Aorta (tissue), 5 donors: Measurements from ENCODE around the gene ADAMTSL1. TPM values are rescaled to one million over a fixed set of nuclear protein-coding genes. Genes with fewer than 3 reads are reported as not detected.

Experiments
- ATAC-seq: fragments of 200-7000 bp; cut with Tn5 transposase; one replicate; pipeline ENCODE4 v1.9.1; 2022; ENCODE audit warnings: moderate library complexity; ENCODE audit not compliant: low FRiP score
- DNase-seq, 2 donors: peaks; one replicate each; pipeline ENCODE4 v3.0.0-alpha.2; 2020
- H3K27ac ChIP-seq, 2 donors: one replicate each; pipeline ENCODE4 v1.5.1; 2013; ENCODE audit warnings: low read length in 2 of 2, mild to moderate bottlenecking in 2 of 2, moderate library complexity in 2 of 2, control low read depth in 1 of 2, inconsistent platforms in 1 of 2, low read depth in 1 of 2
- H3K27me3 ChIP-seq, 2 donors: one replicate each; pipeline ENCODE4 v1.6.1; 2013; ENCODE audit warnings: control low read depth in 1 of 2, low read length in 1 of 2, mild to moderate bottlenecking in 1 of 2, moderate library complexity in 1 of 2; ENCODE audit not compliant: insufficient read depth in 2 of 2, control insufficient read depth in 1 of 2
- H3K36me3 ChIP-seq, 2 donors: one replicate each; pipeline ENCODE4 v1.6.1; 2013; ENCODE audit warnings: control low read depth in 1 of 2, low read length in 1 of 2, mild to moderate bottlenecking in 1 of 2; ENCODE audit not compliant: insufficient read depth in 2 of 2, control insufficient read depth in 1 of 2
- H3K4me1 ChIP-seq, 2 donors: one replicate each; pipeline ENCODE4 v1.6.1; 2013; ENCODE audit warnings: low read length in 2 of 2, control low read depth in 1 of 2, mild to moderate bottlenecking in 1 of 2, moderate library complexity in 1 of 2; ENCODE audit not compliant: insufficient read depth in 2 of 2, control insufficient read depth in 1 of 2
- H3K4me3 ChIP-seq, 2 donors: one replicate each; pipeline ENCODE4 v1.5.1; 2013; ENCODE audit warnings: low read length in 2 of 2, control low read depth in 1 of 2, mild to moderate bottlenecking in 1 of 2
- H3K9me3 ChIP-seq: one replicate; pipeline ENCODE4 v1.6.1; 2013; ENCODE audit warnings: mild to moderate bottlenecking, low read length; ENCODE audit not compliant: control insufficient read depth
- WGBS, 2 donors: extraction: QIAGEN DNeasy Blood & Tissue Kit; methylation state at CpG; one replicate each; pipeline ENCODE4 v1.1.7; 2013; 5-methylcytosine and 5-hydroxymethylcytosine counted together
- intact Hi-C, 2 donors: fragments of 100-400 bp; cut with DNase I; formaldehyde crosslinking; loops; one replicate each; pipeline versions ENCODE4 v1.14.2 to v1.15.0; 2022
- polyA plus RNA-seq, 2 donors: library from polyadenylated mRNA; stranded (reverse); fragments of 200-250 nt; gene quantifications; one replicate each; pipeline ENCODE4 v1.2.3, GENCODE V29; 2013
- total RNA-seq, 2 donors: library from RNA; stranded (reverse); fragmentation: NEBNext Ultra II Directional; extraction: Animal tissue kit (Norgen Biotek cat#: 25700); gene quantifications; one replicate each; pipeline ENCODE4 v1.2.1, GENCODE V29; 2021
- donor health status: healthy with polysubstance abuse.
- donor health status: Bipolar disorder and iron deficiency.
- donor health status: DM: no; HTN: no; CAD: no.
- donor health status: DM: no; HTN: no; CAD: no.
- donor health status: DM: yes; HTN: yes; CAD: no.

The ADAMTSL1 gene
- total and polyA plus RNA-seq, 4 donors: 6.6 to 54.2 (median 30.0) TPM

GRCh38 chr9:18887546-18887945 is 413.6 kb downstream of the ADAMTSL1 start:
- ATAC-seq (no peak), DNase-seq (no peak)
- Histone ChIP-seq H3K36me3 (peaks cover 8 to 9% of the 10 kb centered on the region in 2 donors), H3K4me1 (no peaks in the 10 kb centered on the region), H3K9me3 (peaks cover 2% of the 10 kb centered on the region), H3K4me3 (no peak overlapping the region), H3K27ac (no peak overlapping the region), H3K27me3 (no peaks in the 10 kb centered on the region)
- WGBS, 2 donors: 95 to 100% methylated on average over 1 of the region's 1 CpG
- intact Hi-C loops: no loop called here

- H3K4me3 ChIP-seq: no peak overlapping the region
- H3K4me1 ChIP-seq: no peaks in the 10 kb centered on the region
- H3K9me3 ChIP-seq: no peaks in the 10 kb centered on the region
- no peak for DNase-seq
- no peak overlapping the region for H3K27ac ChIP-seq
- peaks cover 9 to 10% of the 10 kb centered on the region in 2 donors for H3K36me3 ChIP-seq
- H3K27me3 ChIP-seq: no peaks in the 10 kb centered on the region
- WGBS, 2 donors: 95 to 100% methylated on average over 1 of the region's 1 CpG
- intact Hi-C loops: no loop called here
- ATAC-seq: no peak
These were observed 414.3 kb downstream of the ADAMTSL1 start for GRCh38 chr9:18888290-18888689.

GRCh38 chr9:18889550-18889949 is 415.6 kb downstream of the ADAMTSL1 start:
- H3K4me1 ChIP-seq: no peaks in the 10 kb centered on the region
- H3K27ac ChIP-seq: no peak overlapping the region
- intact Hi-C loops: no loop called here
- ATAC-seq: no peak
- H3K9me3 ChIP-seq: no peaks in the 10 kb centered on the region
- WGBS, 2 donors: 95 to 96% methylated on average over 12 of the region's 12 CpGs
- no peaks in the 10 kb centered on the region for H3K27me3 ChIP-seq
- peaks cover 9 to 10% of the 10 kb centered on the region in 2 donors for H3K36me3 ChIP-seq
- DNase-seq: no peak
- no peak overlapping the region for H3K4me3 ChIP-seq

GRCh38 chr9:18890372-18890771 is 416.4 kb downstream of the ADAMTSL1 start:
- 40 to 60% methylated on average over 4 of the region's 4 CpGs for WGBS, 2 donors
- H3K27me3 ChIP-seq: no peaks in the 10 kb centered on the region
- H3K4me3 ChIP-seq: no peak overlapping the region
- H3K4me1 ChIP-seq: no peaks in the 10 kb centered on the region
- intact Hi-C loops: no loop called here
- no peak for ATAC-seq
- H3K36me3 ChIP-seq: peaks cover 9 to 10% of the 10 kb centered on the region in 2 donors
- no peaks in the 10 kb centered on the region for H3K9me3 ChIP-seq
- no peak for DNase-seq
- no peak overlapping the region for H3K27ac ChIP-seq

- H3K4me1 ChIP-seq: no peaks in the 10 kb centered on the region
- WGBS, 2 donors: 92 to 93% methylated on average over 5 of the region's 5 CpGs
- peaks cover 9 to 10% of the 10 kb centered on the region in 2 donors for H3K36me3 ChIP-seq
- intact Hi-C loops: no loop called here
- H3K27ac ChIP-seq: no peak overlapping the region
- no peaks in the 10 kb centered on the region for H3K27me3 ChIP-seq
- no peak for DNase-seq
- H3K4me3 ChIP-seq: no peak overlapping the region
- H3K9me3 ChIP-seq: peaks cover 4% of the 10 kb centered on the region
- no peak for ATAC-seq
These were observed 418.2 kb downstream of the ADAMTSL1 start for GRCh38 chr9:18891946-18892670.

GRCh38 chr9:18893046-18893445 is 419.1 kb downstream of the ADAMTSL1 start:
- no peak overlapping the region for H3K4me3 ChIP-seq
- no peaks in the 10 kb centered on the region for H3K4me1 ChIP-seq
- intact Hi-C loops: no loop called here
- H3K36me3 ChIP-seq: peaks cover 9 to 10% of the 10 kb centered on the region in 2 donors
- ATAC-seq: no peak
- no peaks in the 10 kb centered on the region for H3K27me3 ChIP-seq
- H3K27ac ChIP-seq: no peak overlapping the region
- WGBS, 2 donors: 72 to 87% methylated on average over 4 of the region's 4 CpGs
- peaks cover 4% of the 10 kb centered on the region for H3K9me3 ChIP-seq
- DNase-seq: no peak

GRCh38 chr9:18893491-18893890 is 419.5 kb downstream of the ADAMTSL1 start:
- 94 to 97% methylated on average over 1 of the region's 1 CpG for WGBS, 2 donors

GRCh38 chr9:18896004-18896403 is 422.1 kb downstream of the ADAMTSL1 start:
- Histone ChIP-seq H3K4me3 (no peak overlapping the region), H3K4me1 (no peaks in the 10 kb centered on the region), H3K9me3 (peaks cover 4% of the 10 kb centered on the region), H3K27ac (no peak overlapping the region), H3K27me3 (no peaks in the 10 kb centered on the region), H3K36me3 (peaks cover 0 to 10% of the 10 kb centered on the region in 2 donors)
- intact Hi-C loops: no loop called here
- no peak for DNase-seq
- no peak for ATAC-seq

More at GRCh38 chr9:18893491-18893890, 419.5 kb downstream of the ADAMTSL1 start:
- ATAC-seq (no peak), DNase-seq (no peak)
- Histone ChIP-seq H3K36me3 (peaks cover 5 to 10% of the 10 kb centered on the region in 2 donors), H3K27ac (no peak overlapping the region), H3K4me3 (no peak overlapping the region), H3K9me3 (peaks cover 4% of the 10 kb centered on the region), H3K4me1 (no peaks in the 10 kb centered on the region), H3K27me3 (no peaks in the 10 kb centered on the region)
- intact Hi-C loops: no loop called here

GRCh38 chr9:18896531-18897179 is 422.7 kb downstream of the ADAMTSL1 start:
- Histone ChIP-seq H3K36me3 (peaks cover 0 to 10% of the 10 kb centered on the region in 2 donors), H3K4me3 (no peak overlapping the region), H3K9me3 (peaks cover 4% of the 10 kb centered on the region), H3K27me3 (no peaks in the 10 kb centered on the region), H3K4me1 (no peaks in the 10 kb centered on the region), H3K27ac (no peak overlapping the region)
- intact Hi-C loops: no loop called here
- ATAC-seq: no peak
- DNase-seq: no peak
- WGBS, 2 donors: 94 to 100% methylated on average over 2 of the region's 2 CpGs
